ENCODE data around the gene GALNT10.
"Not testable (repeated sequence)": the region's sequence is repeated elsewhere in the genome, so short reads cannot be mapped to it uniquely, and the experiment has no call there.

The GALNT10 gene

DNA sequence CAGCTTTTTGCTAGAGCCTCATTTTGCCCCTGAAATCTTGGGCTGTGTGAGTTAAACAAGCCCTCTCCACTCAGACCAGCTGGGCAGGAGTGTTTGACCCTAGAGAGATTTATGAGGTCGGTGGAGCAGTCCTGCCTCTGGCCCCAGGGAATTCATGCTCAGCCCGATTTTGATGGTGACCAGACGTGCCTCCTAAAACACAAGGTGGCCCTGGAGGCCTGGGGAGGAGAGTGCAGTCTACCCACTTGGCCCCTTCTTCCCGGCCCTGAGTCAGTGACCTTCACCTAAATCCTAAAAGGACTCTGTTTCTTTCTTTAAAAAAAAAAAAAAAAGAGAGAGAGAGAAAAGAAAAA is 168.7 kb downstream of the GALNT10 start:
- no peak for DNase-seq

DNA sequence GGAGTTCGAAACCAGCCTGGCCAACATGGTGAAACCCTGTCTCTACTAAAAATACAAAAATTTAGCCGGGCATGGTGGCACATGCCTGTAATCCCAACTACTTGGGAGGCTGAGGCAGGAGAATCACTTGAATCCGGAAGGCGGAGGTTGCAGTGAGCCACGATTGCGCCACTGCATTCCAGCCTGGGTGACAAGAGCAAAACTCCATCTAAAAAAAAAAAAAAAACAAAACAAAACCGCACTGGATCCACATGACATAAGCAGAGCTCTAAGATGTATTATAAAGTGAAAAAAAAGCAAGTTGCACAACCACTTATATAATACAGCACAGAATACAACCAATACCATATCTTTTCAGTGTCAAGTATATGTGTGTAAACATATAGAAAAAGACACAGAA is 169.7 kb downstream of the GALNT10 start:
- not testable (repeated sequence) for DNase-seq

- DNase-seq = no peak
These were observed 172.9 kb downstream of the GALNT10 start for GRCh38 chr5:154363411-154363810.

GRCh38 chr5:154364771-154365170 is 174.2 kb downstream of the GALNT10 start:
- DNase-seq = no peak

DNA sequence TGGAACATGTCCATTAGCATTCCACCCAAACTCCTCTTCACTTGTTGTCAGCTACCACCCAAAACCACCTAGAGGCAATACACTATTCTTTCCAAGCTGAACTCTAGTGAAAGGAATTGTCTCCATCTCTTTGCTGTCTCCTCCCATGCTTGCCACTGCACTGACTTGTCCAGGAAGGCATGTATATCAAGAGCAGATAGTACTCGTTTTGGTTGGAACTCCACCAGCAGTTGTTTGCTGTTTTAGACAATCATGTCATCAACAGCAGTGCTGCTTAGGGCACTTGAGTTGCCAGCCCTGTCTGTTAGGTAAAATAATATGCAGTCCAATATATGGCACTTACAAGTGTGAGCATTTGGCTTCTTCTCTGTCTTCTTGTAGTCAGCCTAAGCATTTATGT is 175.3 kb downstream of the GALNT10 start:
- DNase-seq = no peak

DNA sequence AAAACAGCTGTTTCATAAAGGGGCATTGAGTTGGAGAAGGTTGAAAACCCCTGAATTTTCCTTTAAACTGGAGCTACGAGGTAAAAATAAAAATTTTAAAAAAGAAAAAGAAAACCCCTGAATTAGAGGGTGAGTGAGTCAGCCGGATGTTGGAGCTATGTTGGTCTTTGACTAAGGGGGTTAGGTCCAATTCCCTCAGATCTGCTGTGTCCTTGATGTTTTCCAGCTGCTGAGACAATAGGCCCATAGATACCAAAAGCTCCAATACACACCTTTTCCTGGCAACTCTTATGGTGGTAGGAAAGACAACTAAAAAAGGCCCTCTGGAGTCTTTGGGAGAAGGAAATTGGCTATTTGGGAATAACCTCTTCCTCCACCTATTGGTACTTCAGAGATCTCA is 175.8 kb downstream of the GALNT10 start:
- DNase-seq = no peak

DNA sequence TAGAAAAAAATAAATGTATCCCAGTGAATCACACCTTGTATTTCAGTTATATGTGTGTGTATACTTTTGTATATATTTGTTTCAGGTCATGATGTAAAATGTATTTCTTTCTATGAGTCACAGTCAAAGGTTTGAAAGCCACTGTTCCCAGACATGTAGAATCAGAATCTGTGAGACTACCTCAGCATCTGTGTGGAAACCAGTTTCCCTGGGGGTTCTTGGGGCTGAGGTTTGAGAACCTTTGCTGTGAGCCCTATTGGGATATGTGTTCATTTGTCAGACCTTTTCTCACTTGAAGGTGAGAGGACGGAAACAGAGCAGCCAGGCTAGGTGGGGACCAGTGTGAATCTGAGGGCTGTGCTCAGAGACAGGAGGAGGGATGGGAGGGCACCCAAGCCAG is 176.6 kb downstream of the GALNT10 start:
- DNase-seq = no peak

DNA sequence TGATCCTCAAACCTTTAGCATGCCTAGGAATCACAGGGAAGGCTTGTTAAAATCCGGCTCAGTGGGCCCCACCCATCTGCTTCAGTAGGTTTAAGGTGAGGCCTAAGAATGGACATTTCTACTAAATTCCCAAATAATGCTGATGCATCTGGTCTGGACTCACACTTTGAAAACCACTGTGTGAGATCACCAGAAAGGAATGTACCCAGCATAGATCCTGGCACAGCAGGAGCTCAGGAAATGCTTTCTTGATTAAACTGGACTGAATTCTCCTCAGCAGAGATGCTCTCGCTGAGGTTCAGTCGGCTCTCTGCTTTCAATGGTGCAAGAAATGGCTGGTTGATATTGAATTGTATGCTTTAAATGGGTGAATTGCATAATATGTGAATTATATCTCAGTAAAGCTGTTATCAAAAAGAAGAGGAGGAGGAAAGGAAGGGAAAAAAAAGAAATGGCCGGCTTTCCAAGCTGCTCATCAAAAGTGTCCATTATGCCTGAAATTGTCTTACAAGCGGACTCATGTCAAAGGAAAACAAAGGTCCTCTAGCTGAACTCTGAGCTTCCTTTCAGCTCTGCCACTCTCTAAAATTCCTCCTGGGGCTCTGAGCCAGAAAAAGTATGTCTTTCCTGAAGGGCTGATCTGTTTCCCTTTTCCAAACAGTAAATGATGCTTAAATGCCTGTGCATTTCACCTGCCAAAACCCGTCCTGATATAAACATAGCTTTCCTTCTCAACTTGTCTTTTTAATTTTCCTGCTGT is 177.7 kb downstream of the GALNT10 start:
- DNase-seq = no peak

GRCh38 chr5:154369682-154370081 is 179.1 kb downstream of the GALNT10 start:
- DNase-seq = no peak

GRCh38 chr5:154370119-154370518 is 179.6 kb downstream of the GALNT10 start:
- DNase-seq = no peak

GRCh38 chr5:154370813-154371212 is 180.3 kb downstream of the GALNT10 start:
- no peak for DNase-seq

GRCh38 chr5:154371687-154372086 is 181.2 kb downstream of the GALNT10 start:
- no peak for DNase-seq

GRCh38 chr5:154372661-154373060 is 182.1 kb downstream of the GALNT10 start:
- DNase-seq = no peak

GRCh38 chr5:154373326-154373725 is 182.8 kb downstream of the GALNT10 start:
- DNase-seq = no peak

- DNase-seq = no peak
These were observed 183.2 kb downstream of the GALNT10 start for GRCh38 chr5:154373729-154374179.

DNA sequence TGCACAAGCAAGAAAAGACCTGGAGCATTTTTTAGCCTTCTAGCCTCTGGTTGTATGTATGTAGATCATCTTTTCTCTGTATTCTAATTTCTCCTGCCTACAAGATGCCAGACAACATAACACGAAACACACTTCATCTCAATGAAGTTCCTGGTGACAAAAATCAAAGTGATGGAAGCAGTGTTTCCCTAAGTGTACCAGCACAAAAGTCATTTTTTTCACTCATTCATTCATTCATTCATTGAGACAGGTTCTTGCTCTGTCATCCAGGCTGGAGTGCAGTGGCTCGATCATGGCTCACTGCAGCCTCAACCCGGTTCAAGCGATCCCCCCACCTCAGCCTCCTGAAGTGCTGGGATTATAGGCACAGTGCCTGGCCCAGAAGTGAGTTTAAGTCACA is 183.7 kb downstream of the GALNT10 start:
- no peak for DNase-seq

DNA sequence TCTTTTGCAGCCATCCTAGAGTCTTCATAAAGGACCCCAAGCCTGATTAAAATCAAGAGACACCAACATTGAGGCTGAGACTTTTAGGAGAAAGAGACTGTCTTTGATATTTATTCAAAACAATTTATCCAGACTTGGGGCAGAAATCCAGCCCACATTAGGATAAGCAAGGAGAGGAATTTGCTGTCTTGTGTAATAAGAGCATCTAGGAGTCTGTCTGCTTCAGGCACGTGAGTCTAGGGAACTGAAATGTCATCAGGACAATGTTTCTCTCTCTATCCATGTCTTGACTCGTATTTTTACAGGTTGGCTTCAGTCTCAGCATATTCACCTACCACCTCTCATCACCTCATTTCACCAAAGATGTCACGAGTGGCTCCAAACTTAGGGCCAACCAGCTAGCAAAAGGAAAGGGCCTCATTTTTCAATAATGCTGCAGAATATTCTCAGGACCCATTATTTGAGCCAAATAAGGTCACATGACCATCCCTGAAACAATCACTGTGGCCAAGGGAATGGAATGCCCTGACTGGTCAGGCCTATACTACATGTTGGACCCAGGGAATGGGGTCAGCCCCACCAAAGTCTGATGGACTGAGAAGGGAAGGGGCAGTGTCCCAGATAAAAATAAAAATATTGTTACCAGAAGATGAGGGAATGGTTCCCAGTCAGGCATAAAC is 184.9 kb downstream of the GALNT10 start:
- DNase-seq = no peak

- DNase-seq = no peak
These were observed 185.9 kb downstream of the GALNT10 start for GRCh38 chr5:154376481-154376880.

DNA sequence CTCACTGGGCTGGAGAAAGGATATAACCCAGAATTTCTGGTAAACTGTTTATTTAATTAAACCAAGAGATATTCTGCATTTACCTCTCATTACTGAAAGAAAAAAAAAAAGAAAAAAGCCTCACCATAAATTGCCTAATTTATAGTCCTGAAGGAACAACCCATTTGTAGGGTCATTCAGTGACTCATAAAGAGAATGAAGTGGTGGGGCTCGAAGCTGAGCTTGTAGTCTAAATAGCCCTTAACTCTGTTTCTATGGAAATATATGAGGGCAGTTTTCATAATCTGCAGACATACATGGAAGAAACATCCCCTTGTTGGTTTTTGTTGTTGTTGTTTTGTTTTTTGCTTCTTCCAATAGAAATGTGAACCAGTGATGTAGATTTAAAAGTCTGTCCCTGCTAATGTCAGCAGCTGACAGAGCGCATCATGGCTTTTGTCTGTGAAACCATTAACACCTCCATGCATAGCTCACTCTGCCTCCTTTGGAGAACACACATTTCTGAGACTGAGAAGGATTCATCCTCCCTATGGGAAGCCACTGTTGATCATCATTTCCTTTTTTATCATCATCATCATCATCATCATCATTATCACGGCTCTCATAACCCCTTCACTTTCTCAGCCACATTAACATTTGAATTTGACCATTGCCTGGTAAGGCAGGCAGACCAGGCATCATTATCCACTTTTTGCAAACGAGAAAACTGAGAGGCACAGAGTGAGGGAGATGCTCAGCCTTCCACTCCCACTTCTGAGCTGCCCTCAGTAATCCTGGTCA is 187.4 kb downstream of the GALNT10 start:
- no peak for DNase-seq

- no peak for DNase-seq
These were observed 189.7 kb downstream of the GALNT10 start for GRCh38 chr5:154380263-154380662.

DNA sequence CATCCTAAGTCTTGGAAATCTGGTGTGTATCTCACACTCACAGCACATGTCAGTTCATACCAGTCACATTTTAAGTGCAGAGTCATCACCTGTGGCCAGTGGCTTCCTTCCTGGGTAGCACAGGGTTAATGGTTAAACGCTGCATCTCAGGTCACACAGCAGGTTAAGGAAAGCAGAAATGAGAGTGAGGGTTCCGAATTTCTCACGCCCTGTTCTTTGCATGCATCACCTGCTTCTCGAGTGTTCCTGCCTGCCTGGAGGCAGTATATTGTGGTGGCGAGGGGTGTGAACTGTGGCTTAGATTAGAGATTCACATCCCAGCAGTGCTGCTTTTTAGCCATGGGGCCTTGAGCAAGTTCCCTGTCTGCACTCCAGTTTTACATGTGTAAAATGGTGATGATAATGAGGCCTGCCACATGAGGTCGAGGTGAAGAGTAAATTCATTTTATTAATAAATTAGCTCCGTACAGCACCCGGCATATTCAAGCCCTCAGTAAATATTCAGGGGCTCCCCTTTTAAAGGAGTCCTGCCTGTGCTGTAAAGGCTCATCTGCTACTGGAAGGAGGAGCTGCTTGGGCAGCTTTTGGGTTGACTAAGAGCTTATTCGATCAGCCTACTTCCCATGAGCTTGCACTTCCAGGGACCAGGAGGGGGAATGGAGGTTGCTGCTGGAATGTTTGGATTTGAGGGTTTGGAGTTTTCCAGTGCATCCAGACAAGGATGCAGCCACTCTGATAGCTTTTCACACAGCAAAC is 194.1 kb downstream of the GALNT10 start:
- DNase-seq = no peak

DNA sequence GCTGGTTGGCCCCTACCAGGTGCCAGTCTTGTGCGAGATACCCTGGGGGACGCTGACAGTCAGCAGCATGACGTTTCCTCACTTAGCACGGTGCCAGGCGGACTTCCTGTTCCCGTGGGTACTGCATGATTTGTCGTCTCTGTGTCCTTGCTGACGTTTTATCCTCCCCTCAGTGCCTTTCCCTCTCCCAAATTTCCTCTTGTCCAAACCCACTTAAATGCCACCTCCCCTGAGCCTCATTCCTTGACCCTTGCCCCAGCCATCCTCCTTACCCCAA is 194.6 kb downstream of the GALNT10 start:
- no peak for DNase-seq

GRCh38 chr5:154386952-154387629 is 196.6 kb downstream of the GALNT10 start:
- DNase-seq = no peak
